Measurements from ENCODE around the gene SPATA31E1. TPM values are rescaled to one million over a fixed set of nuclear protein-coding genes. Genes with fewer than 3 reads are reported as not detected.

Gene SPATA31E1
- polyA plus RNA-seq, 1 donor (not counting 4 experiments of a cell fraction or from before 2014, with no cell fraction given): not detected

DNA sequence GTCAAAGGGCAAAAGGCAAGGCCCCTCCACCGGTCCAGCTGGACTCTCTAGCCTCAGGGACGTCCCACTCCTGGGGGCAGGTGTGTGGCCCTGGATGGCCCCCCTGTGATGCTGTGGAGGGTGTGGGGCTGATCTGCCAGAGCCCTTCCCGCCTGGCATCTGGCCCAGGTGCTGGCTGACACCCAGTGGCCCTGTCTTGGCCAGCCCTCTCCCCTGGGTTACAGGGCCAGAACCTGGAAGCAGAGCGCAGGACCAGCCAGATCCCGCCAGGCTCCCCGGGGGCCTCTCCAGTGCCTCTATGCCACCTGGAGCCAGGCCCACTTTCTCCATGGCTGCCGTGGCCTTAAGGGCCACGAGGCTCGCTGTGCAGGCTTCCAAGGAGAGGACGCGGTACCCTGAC lies 22.9 kb upstream of the SPATA31E1 start:
- no peak overlapping the region for H2AFZ ChIP-seq (ENCODE audit: control insufficient read depth, low read length)
- H3K4me3 ChIP-seq (ENCODE audit: control insufficient read depth in 2 of 3, extremely low read depth in 1 of 3, insufficient read depth in 2 of 3, low read depth in 1 of 3, low read length in 3 of 3): no peak overlapping the region
- H3K4me1 ChIP-seq (ENCODE audit: control insufficient read depth, extremely low read depth, insufficient read depth, low read length): peaks cover 10% of the 10 kb centered on the region
- dilution Hi-C loops (cut with MboI; ENCODE audit: extremely low pct_ligation_motif_present, low sequenced_read_pairs): no loop called here
- no peaks in the 10 kb centered on the region for H3K36me3 ChIP-seq (ENCODE audit: control insufficient read depth in 2 of 2, extremely low read depth in 1 of 2, insufficient read depth in 2 of 2, low read length in 2 of 2)
- no peaks in the 10 kb centered on the region for H3K9me1 ChIP-seq (ENCODE audit: control insufficient read depth, extremely low read depth, insufficient read depth, low read length)
- H3K27ac ChIP-seq (ENCODE audit: control insufficient read depth, insufficient read depth, low read length): no peak overlapping the region
- TF ChIP-seq, protein P1, sequence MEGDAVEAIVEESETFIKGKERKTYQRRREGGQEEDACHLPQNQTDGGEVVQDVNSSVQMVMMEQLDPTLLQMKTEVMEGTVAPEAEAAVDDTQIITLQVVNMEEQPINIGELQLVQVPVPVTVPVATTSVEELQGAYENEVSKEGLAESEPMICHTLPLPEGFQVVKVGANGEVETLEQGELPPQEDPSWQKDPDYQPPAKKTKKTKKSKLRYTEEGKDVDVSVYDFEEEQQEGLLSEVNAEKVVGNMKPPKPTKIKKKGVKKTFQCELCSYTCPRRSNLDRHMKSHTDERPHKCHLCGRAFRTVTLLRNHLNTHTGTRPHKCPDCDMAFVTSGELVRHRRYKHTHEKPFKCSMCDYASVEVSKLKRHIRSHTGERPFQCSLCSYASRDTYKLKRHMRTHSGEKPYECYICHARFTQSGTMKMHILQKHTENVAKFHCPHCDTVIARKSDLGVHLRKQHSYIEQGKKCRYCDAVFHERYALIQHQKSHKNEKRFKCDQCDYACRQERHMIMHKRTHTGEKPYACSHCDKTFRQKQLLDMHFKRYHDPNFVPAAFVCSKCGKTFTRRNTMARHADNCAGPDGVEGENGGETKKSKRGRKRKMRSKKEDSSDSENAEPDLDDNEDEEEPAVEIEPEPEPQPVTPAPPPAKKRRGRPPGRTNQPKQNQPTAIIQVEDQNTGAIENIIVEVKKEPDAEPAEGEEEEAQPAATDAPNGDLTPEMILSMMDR (optimal IDR thresholded peaks at IDR 0.05 in 1 of 3, IDR thresholded peaks at IDR 0.05 in 1 of 3, conservative IDR thresholded peaks at IDR 0.05 in 1 of 3; ENCODE audit: extremely low read depth in 1 of 3, insufficient read depth in 2 of 3, low read length in 3 of 3): no peak
- TF ChIP-seq EZH2 (IDR thresholded peaks at IDR 0.05; ENCODE audit: low read length): no peak
- DNase-seq (ENCODE audit: low read depth, low spot score) (no peak), FAIRE-seq (no peak)
- no peaks in the 10 kb centered on the region for H3K79me2 ChIP-seq (ENCODE audit: control insufficient read depth, insufficient read depth, low read length)
- H3K9me3 ChIP-seq (ENCODE audit: control insufficient read depth, low read depth, low read length): no peaks in the 10 kb centered on the region
- no peak overlapping the region for H3K9ac ChIP-seq (ENCODE audit: control insufficient read depth, extremely low read depth, insufficient read depth, low read length)
- no peaks in the 10 kb centered on the region for H3K27me3 ChIP-seq (ENCODE audit: control insufficient read depth, extremely low read depth, insufficient read depth, low read length)
- no peak overlapping the region for H3K4me2 ChIP-seq (ENCODE audit: control insufficient read depth, extremely low read depth, insufficient read depth, low read depth, low read length)
- no peaks in the 10 kb centered on the region for H4K20me1 ChIP-seq (ENCODE audit: control insufficient read depth, extremely low read depth, insufficient read depth, low read length)

DNA sequence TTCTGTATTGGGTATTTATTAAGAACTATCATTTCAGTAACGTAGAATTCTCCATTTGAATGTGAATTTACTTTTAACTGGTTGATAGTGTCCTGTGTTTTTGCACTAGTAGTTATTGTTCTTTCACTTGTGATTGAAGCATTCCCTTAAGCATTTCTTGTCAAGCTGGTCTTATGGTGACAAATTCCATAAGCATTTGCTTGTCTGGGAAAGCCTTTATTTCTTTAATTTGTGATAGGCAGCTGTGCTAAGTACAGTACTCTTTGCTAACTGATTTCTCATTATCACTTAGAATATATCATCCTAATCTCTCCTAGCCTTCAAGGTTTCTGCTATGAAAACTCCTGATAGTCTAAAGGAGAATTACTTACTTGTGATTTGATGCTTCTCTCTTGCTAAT lies 21.3 kb upstream of the SPATA31E1 start:
- dilution Hi-C loops (cut with MboI; ENCODE audit: extremely low pct_ligation_motif_present, low sequenced_read_pairs): no loop called here
- Histone ChIP-seq H3K27ac (ENCODE audit: control insufficient read depth, insufficient read depth, low read length) (no peak overlapping the region), H3K9me3 (ENCODE audit: control insufficient read depth, low read depth, low read length) (no peaks in the 10 kb centered on the region), H3K36me3 (ENCODE audit: control insufficient read depth in 2 of 2, extremely low read depth in 1 of 2, insufficient read depth in 2 of 2, low read length in 2 of 2) (no peaks in the 10 kb centered on the region), H3K4me3 (ENCODE audit: control insufficient read depth in 2 of 3, extremely low read depth in 1 of 3, insufficient read depth in 2 of 3, low read depth in 1 of 3, low read length in 3 of 3) (no peak overlapping the region), H3K4me1 (ENCODE audit: control insufficient read depth, extremely low read depth, insufficient read depth, low read length) (peaks cover 10% of the 10 kb centered on the region), H4K20me1 (ENCODE audit: control insufficient read depth, extremely low read depth, insufficient read depth, low read length) (no peaks in the 10 kb centered on the region), H3K9me1 (ENCODE audit: control insufficient read depth, extremely low read depth, insufficient read depth, low read length) (no peaks in the 10 kb centered on the region), H2AFZ (ENCODE audit: control insufficient read depth, low read length) (no peak overlapping the region), H3K79me2 (ENCODE audit: control insufficient read depth, insufficient read depth, low read length) (no peaks in the 10 kb centered on the region), H3K27me3 (ENCODE audit: control insufficient read depth, extremely low read depth, insufficient read depth, low read length) (no peaks in the 10 kb centered on the region), H3K9ac (ENCODE audit: control insufficient read depth, extremely low read depth, insufficient read depth, low read length) (no peak overlapping the region), H3K4me2 (ENCODE audit: control insufficient read depth, extremely low read depth, insufficient read depth, low read depth, low read length) (no peak overlapping the region)
- DNase-seq (ENCODE audit: low read depth, low spot score): no peak
- TF ChIP-seq, protein P1 (optimal IDR thresholded peaks at IDR 0.05 in 1 of 3, IDR thresholded peaks at IDR 0.05 in 1 of 3, conservative IDR thresholded peaks at IDR 0.05 in 1 of 3; ENCODE audit: extremely low read depth in 1 of 3, insufficient read depth in 2 of 3, low read length in 3 of 3): no peak
- TF ChIP-seq EZH2 (IDR thresholded peaks at IDR 0.05; ENCODE audit: low read length): no peak
- FAIRE-seq: peak; percentile 29
